CD14-positive monocyte (primary cell): ENCODE data around the gene MR1. TPM values are rescaled to one million over a fixed set of nuclear protein-coding genes. Genes with fewer than 3 reads are reported as not detected.

Experiments
- DNase-seq, 3 donors: peaks; one replicate each; pipeline ENCODE4 v3.0.0-alpha.2; 2011 to 2022
- H2AFZ ChIP-seq: 2 replicates; pipeline ENCODE4 v1.6.0; 2012; ENCODE audit warnings: mild to moderate bottlenecking, low read depth, low read length, inconsistent platforms; ENCODE audit not compliant: insufficient read depth, poor library complexity, severe bottlenecking
- H3K27ac ChIP-seq, 2 donors: 1 replicate in 1 of 2; 2 replicates in 1 of 2; pipeline ENCODE4 v1.5.1; 2012 to 2013; ENCODE audit warnings: low read length in 2 of 2, control low read depth in 1 of 2, inconsistent platforms in 1 of 2, low read depth in 1 of 2, mild to moderate bottlenecking in 1 of 2
- H3K27me3 ChIP-seq, 2 donors: one replicate each; pipeline versions ENCODE4 v1.6.0 to v1.6.1; 2011 to 2013; ENCODE audit warnings: low read length in 2 of 2; ENCODE audit not compliant: control insufficient read depth in 2 of 2, insufficient read depth in 2 of 2
- H3K36me3 ChIP-seq, 2 donors: replicated peaks in 1 of 2; 1 replicate in 1 of 2; 2 replicates in 1 of 2; pipeline versions ENCODE4 v1.5.1 to v1.6.1; 2012 to 2013; ENCODE audit warnings: low read length in 2 of 2, control low read depth in 1 of 2, inconsistent platforms in 1 of 2, mild to moderate bottlenecking in 1 of 2; ENCODE audit not compliant: insufficient read depth in 2 of 2, control insufficient read depth in 1 of 2
- H3K4me1 ChIP-seq, 2 donors: 1 replicate in 1 of 2; 2 replicates in 1 of 2; pipeline versions ENCODE4 v1.5.1 to v1.6.1; 2012 to 2013; ENCODE audit warnings: low read length in 2 of 2, control low read depth in 1 of 2, inconsistent platforms in 1 of 2, mild to moderate bottlenecking in 1 of 2, moderate library complexity in 1 of 2; ENCODE audit not compliant: insufficient read depth in 2 of 2, control insufficient read depth in 1 of 2
- H3K4me2 ChIP-seq: replicated peaks from 2 replicates; pipeline ENCODE3; 2012; ENCODE audit warnings: low read length, moderate library complexity, mild to moderate bottlenecking; ENCODE audit not compliant: poor library complexity, severe bottlenecking; ENCODE audit errors: extremely low read depth
- H3K4me3 ChIP-seq, 3 experiments: fragments of 200-600 bp in 1 of 3; sonication (generic) in 1 of 3; replicated peaks in 1 of 3; 1 replicate in 2 of 3; 2 replicates in 1 of 3; pipeline ENCODE4 v1.5.1; 2011 to 2013; ENCODE audit warnings: low read length in 3 of 3, mild to moderate bottlenecking in 3 of 3, control low read depth in 2 of 3, low read depth in 2 of 3, inconsistent platforms in 1 of 3, moderate library complexity in 1 of 3
- H3K79me2 ChIP-seq: 2 replicates; pipeline ENCODE4 v1.6.0; 2012; ENCODE audit warnings: mild to moderate bottlenecking, control low read depth, inconsistent platforms, low read length, moderate library complexity; ENCODE audit not compliant: insufficient read depth
- H3K9ac ChIP-seq: 2 replicates; pipeline ENCODE4 v1.6.0; 2017; ENCODE audit warnings: low read length, mild to moderate bottlenecking; ENCODE audit not compliant: insufficient read depth, poor library complexity, severe bottlenecking
- H3K9me3 ChIP-seq, 2 donors: replicated peaks in 1 of 2; 1 replicate in 1 of 2; 2 replicates in 1 of 2; pipeline versions ENCODE4 v1.5.1 to v1.6.1; 2012 to 2013; ENCODE audit warnings: low read length in 2 of 2, control low read depth in 1 of 2; ENCODE audit not compliant: control insufficient read depth in 1 of 2, insufficient read depth in 1 of 2
- H4K20me1 ChIP-seq: 2 replicates; pipeline ENCODE4 v1.6.0; 2012; ENCODE audit warnings: mild to moderate bottlenecking, low read length, control low read depth, moderate library complexity; ENCODE audit not compliant: insufficient read depth
- H3K27ac Mint-ChIP-seq, 7 donors: one replicate each; pipeline ENCODE4 v1.8.0; 2020; ENCODE audit warnings: mild to moderate bottlenecking in 7 of 7, mixed read lengths in 7 of 7, moderate library complexity in 6 of 7, inconsistent platforms in 2 of 7
- H3K27me3 Mint-ChIP-seq, 3 donors: one replicate each; pipeline ENCODE4 v1.8.0; 2021 to 2022; ENCODE audit warnings: low read depth in 3 of 3, mild to moderate bottlenecking in 3 of 3, mixed read lengths in 3 of 3, moderate library complexity in 3 of 3, inconsistent platforms in 1 of 3
- H3K36me3 Mint-ChIP-seq, 2 donors: one replicate each; pipeline ENCODE4 v1.8.0; 2020; ENCODE audit warnings: mixed read lengths in 2 of 2, inconsistent platforms in 1 of 2, mild to moderate bottlenecking in 1 of 2
- H3K4me1 Mint-ChIP-seq: one replicate; pipeline ENCODE4 v1.8.0; 2020; ENCODE audit warnings: mild to moderate bottlenecking, mixed read lengths
- H3K4me3 Mint-ChIP-seq, 2 donors: one replicate each; pipeline ENCODE4 v1.8.0; 2020; ENCODE audit warnings: mild to moderate bottlenecking in 2 of 2, mixed read lengths in 2 of 2, moderate library complexity in 1 of 2
- H3K9me3 Mint-ChIP-seq, 7 donors: one replicate each; pipeline ENCODE4 v1.8.0; 2020 to 2022; ENCODE audit warnings: mixed read lengths in 7 of 7, mild to moderate bottlenecking in 6 of 7, moderate library complexity in 6 of 7, inconsistent platforms in 2 of 7
- WGBS: methylation state at CpG from one replicate; pipeline ENCODE4 v1.1.5; 2013; ENCODE audit warnings: missing lambda C conversion rate; ENCODE audit not compliant: insufficient coverage; 5-methylcytosine and 5-hydroxymethylcytosine counted together
- intact Hi-C, 2 donors: fragments of 100-400 bp; cut with micrococcal nuclease; formaldehyde crosslinking; loops; one replicate each; pipeline versions ENCODE4 v1.15.0 to v1.15.1; 2023
- polyA minus RNA-seq: library from RNA; depleted of rRNA, polyadenylated mRNA; stranded (reverse); fragments of >200 nt; gene quantifications from 2 replicates; pipeline ENCODE4 v1.2.3, GENCODE V29; 2012
- polyA plus RNA-seq, 3 donors: library from polyadenylated mRNA; depleted of rRNA in 1 of 3; unstranded in 2 of 3; stranded (reverse) in 1 of 3; fragments of 300-500 nt in 2 of 3; fragments of >200 nt in 1 of 3; fragmentation: Illumina TruSeq in 2 of 3; gene quantifications; 1 replicate in 2 of 3; 2 replicates in 1 of 3; pipeline ENCODE4 v1.2.3, GENCODE V29; 2012 to 2021
- total RNA-seq, 12 experiments: library from RNA in 1 of 12; stranded (reverse) in 1 of 12; fragments of 120-200 nt in 1 of 12; gene quantifications; one replicate each; pipeline ENCODE4 v1.2.4 and lab custom pipeline; 2013 to 2026; ENCODE audit warnings: mixed read lengths in 6 of 12, inconsistent platforms in 1 of 12
- TF ChIP-seq, protein P1 (sequence below): fragments of 200-600 bp; IDR thresholded peaks from one replicate; pipeline ENCODE4 v1.8.0; 2022; ENCODE audit warnings: antibody characterized with exemption, mild to moderate bottlenecking

MR1 gene
- total RNA-seq (2013) = 43.1 TPM
- 10 to 100 TPM; 17.7 to 46.9 (median 40.9) TPM for polyA plus RNA-seq
- 16.6 and 26.7 TPM in 2 replicates for polyA minus RNA-seq
- total RNA-seq (lab: John Stamatoyannopoulos, UW) = 11.1 to 121 (median 73.2) reads per million in 11 experiments

DNA sequence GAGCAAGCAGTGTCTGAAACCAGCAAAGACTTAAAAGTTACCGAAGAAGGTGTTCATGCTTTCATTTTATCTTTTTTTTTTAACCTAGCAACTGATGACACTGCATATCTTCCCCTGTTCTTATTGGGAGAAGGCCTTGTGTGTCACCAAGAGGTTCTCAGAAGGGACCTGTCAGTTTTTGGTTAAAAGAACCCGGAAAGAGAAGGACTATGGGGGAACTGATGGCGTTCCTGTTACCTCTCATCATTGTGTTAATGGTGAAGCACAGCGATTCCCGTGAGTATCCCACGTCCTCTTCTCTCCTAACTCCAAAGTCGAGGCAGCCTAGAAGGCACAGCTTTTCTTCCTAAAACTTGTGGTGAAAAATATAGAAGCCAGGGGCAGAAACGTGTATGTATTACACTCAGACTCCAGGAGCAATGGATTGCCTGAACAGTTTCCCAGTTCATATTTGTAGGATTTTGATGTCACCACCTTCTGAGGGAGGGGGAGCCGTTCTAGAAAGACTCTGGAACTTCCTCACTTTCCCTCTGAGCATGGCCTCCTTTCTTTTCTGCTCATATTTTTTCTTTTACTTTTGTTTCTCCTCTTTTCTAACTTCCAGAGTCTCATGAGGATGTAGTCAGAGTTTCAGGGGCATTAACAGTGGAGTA is at the start of gene MR1:
TSS of gene MR1 (plus strand) at position 185 of the 653 bp plus-strand sequence. CDS start at position 210, 25 bp downstream.
- H3K9me3 ChIP-seq = no peaks in the 10 kb centered on the region
- H3K27ac ChIP-seq = peak within 1 kb of the TSS; percentile 82 to 100
- H3K4me3 Mint-ChIP-seq = peak within 1 kb of the TSS; percentile 86 to 96
- peak within 1 kb of the TSS; percentile 81 for H2AFZ ChIP-seq
- peaks cover 54% of the 10 kb centered on the region for H3K4me1 Mint-ChIP-seq
- peak; percentile 86 to 92 (median 91) for DNase-seq
- H3K4me2 ChIP-seq = peak within 1 kb of the TSS; percentile 82
- peaks cover 8 to 18% of the 10 kb centered on the region in 2 donors for H3K36me3 Mint-ChIP-seq
- peaks cover 46 to 58% of the 10 kb centered on the region in 2 donors for H3K4me1 ChIP-seq
- H3K27me3 ChIP-seq = no peaks in the 10 kb centered on the region
- H4K20me1 ChIP-seq = no peaks in the 10 kb centered on the region
- peak within 1 kb of the TSS; percentile 97 to 100 (median 99) for H3K27ac Mint-ChIP-seq
- H3K9ac ChIP-seq = peak within 1 kb of the TSS; percentile 89
- 0% methylated on average over 2 of the region's 9 CpGs for WGBS
- intact Hi-C loops = loop anchor here in 1 of 2 donors (10.0 kb wide), 1 partner anchor 51 kb away; the partner anchor contains the start of gene IER5
- H3K36me3 ChIP-seq = peaks cover 0 to under 1% of the 10 kb centered on the region in 2 donors
- H3K4me3 ChIP-seq = peak within 1 kb of the TSS; percentile 52 to 100 (median 83)
- peaks cover 52% of the 10 kb centered on the region for H3K79me2 ChIP-seq
- no peaks in the 10 kb centered on the region for H3K27me3 Mint-ChIP-seq
- TF ChIP-seq, protein P1, sequence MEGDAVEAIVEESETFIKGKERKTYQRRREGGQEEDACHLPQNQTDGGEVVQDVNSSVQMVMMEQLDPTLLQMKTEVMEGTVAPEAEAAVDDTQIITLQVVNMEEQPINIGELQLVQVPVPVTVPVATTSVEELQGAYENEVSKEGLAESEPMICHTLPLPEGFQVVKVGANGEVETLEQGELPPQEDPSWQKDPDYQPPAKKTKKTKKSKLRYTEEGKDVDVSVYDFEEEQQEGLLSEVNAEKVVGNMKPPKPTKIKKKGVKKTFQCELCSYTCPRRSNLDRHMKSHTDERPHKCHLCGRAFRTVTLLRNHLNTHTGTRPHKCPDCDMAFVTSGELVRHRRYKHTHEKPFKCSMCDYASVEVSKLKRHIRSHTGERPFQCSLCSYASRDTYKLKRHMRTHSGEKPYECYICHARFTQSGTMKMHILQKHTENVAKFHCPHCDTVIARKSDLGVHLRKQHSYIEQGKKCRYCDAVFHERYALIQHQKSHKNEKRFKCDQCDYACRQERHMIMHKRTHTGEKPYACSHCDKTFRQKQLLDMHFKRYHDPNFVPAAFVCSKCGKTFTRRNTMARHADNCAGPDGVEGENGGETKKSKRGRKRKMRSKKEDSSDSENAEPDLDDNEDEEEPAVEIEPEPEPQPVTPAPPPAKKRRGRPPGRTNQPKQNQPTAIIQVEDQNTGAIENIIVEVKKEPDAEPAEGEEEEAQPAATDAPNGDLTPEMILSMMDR = no peak
- peaks cover 0 to 3% (median 0%) of the 10 kb centered on the region in 7 donors for H3K9me3 Mint-ChIP-seq

DNA sequence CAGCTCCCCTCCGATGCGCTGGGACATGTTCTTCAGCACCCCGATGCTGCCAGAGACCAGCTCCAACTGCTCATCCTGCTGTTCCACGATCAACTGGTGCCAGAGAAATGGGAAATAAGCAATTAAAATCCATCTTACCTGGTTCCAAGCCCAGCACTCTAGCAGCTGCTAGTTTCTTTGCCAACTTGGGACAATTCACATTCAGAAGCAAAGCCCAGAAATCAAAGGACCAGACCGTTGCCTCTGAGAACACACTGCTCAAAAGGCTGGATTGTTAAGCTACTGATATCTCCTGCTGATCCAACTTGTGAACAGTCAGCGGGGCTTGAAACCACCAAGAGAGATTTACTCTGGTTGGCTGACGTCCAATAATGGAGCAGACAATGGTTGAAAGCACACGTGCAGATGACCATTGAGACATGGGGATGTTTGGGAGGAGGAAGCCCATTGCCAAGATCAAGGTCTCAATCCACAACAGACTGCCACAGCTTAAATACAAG is 45.5 kb upstream of the MR1 start:
- no peak overlapping the region for H3K27ac ChIP-seq
- H3K4me3 Mint-ChIP-seq = no peak overlapping the region
- WGBS = 97% methylated on average over 6 of the region's 8 CpGs
- no peak overlapping the region for H3K4me2 ChIP-seq
- H2AFZ ChIP-seq = no peak overlapping the region
- no peaks in the 10 kb centered on the region for H3K4me1 Mint-ChIP-seq
- H3K9me3 ChIP-seq = no peaks in the 10 kb centered on the region
- H3K36me3 ChIP-seq = peaks cover 86 to 99% of the 10 kb centered on the region in 2 donors
- peak overlapping the region in 2 of 7 donors; percentile 42 to 81 for H3K27ac Mint-ChIP-seq
- intact Hi-C loops = no loop called here
- H3K36me3 Mint-ChIP-seq = peaks cover 92 to 98% of the 10 kb centered on the region in 2 donors
- peaks cover 0 to 3% (median 0%) of the 10 kb centered on the region in 7 donors for H3K9me3 Mint-ChIP-seq
- DNase-seq = no peak
- H3K4me3 ChIP-seq = no peak overlapping the region
- TF ChIP-seq, protein P1 = no peak
- no peaks in the 10 kb centered on the region for H3K4me1 ChIP-seq
- peaks cover 67% of the 10 kb centered on the region for H4K20me1 ChIP-seq
- H3K9ac ChIP-seq = no peak overlapping the region
- H3K27me3 ChIP-seq = no peaks in the 10 kb centered on the region
- no peaks in the 10 kb centered on the region for H3K79me2 ChIP-seq
- H3K27me3 Mint-ChIP-seq = no peaks in the 10 kb centered on the region
